ENCODE measurements around the gene PAPSS2.

DNA sequence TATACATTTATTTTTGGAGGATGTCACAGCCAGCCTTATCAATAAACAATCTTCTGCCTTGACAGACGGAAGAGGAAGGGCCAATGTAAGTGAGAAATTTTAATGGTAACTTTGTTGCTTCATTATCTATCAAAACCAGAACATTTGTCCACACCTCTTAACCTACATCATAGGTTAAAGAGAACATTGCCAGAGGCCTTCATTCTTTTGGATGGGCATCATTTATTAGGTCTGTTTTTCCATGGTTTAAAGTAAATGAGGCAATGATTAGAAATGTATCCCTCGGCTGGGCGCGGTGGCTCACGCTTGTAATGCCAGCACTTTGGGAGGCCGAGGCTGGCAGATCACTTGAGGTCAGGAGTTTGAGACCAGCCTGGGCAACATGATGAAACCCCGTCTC is 29.5 kb upstream of the PAPSS2 start:
- TF ChIP-seq, protein P1, sequence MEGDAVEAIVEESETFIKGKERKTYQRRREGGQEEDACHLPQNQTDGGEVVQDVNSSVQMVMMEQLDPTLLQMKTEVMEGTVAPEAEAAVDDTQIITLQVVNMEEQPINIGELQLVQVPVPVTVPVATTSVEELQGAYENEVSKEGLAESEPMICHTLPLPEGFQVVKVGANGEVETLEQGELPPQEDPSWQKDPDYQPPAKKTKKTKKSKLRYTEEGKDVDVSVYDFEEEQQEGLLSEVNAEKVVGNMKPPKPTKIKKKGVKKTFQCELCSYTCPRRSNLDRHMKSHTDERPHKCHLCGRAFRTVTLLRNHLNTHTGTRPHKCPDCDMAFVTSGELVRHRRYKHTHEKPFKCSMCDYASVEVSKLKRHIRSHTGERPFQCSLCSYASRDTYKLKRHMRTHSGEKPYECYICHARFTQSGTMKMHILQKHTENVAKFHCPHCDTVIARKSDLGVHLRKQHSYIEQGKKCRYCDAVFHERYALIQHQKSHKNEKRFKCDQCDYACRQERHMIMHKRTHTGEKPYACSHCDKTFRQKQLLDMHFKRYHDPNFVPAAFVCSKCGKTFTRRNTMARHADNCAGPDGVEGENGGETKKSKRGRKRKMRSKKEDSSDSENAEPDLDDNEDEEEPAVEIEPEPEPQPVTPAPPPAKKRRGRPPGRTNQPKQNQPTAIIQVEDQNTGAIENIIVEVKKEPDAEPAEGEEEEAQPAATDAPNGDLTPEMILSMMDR (IDR thresholded peaks at IDR 0.05; ENCODE audit: low read depth, low read length, missing input control) = no peak
- TF ChIP-seq, protein P2, sequence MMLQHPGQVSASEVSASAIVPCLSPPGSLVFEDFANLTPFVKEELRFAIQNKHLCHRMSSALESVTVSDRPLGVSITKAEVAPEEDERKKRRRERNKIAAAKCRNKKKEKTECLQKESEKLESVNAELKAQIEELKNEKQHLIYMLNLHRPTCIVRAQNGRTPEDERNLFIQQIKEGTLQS (IDR thresholded peaks at IDR 0.05) = no peak
- TF ChIP-seq HNF4A (conservative IDR thresholded peaks at IDR 0.05) = no peak
- TF ChIP-seq, protein P3, sequence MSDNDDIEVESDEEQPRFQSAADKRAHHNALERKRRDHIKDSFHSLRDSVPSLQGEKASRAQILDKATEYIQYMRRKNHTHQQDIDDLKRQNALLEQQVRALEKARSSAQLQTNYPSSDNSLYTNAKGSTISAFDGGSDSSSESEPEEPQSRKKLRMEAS (IDR thresholded peaks at IDR 0.05) = no peak
- no peak for TF ChIP-seq GABPA (IDR thresholded peaks at IDR 0.05 in 1 of 2, conservative IDR thresholded peaks at IDR 0.05 in 1 of 2)

Data from liver (tissue), 3 donors.